ENCODE results near the gene FIG4. TPM values are rescaled to one million over a fixed set of nuclear protein-coding genes. Genes with fewer than 3 reads are reported as not detected.

Gene FIG4
- polyA plus RNA-seq, 3 donors, result 27.2 to 65.3 (median 53.7) TPM

DNA sequence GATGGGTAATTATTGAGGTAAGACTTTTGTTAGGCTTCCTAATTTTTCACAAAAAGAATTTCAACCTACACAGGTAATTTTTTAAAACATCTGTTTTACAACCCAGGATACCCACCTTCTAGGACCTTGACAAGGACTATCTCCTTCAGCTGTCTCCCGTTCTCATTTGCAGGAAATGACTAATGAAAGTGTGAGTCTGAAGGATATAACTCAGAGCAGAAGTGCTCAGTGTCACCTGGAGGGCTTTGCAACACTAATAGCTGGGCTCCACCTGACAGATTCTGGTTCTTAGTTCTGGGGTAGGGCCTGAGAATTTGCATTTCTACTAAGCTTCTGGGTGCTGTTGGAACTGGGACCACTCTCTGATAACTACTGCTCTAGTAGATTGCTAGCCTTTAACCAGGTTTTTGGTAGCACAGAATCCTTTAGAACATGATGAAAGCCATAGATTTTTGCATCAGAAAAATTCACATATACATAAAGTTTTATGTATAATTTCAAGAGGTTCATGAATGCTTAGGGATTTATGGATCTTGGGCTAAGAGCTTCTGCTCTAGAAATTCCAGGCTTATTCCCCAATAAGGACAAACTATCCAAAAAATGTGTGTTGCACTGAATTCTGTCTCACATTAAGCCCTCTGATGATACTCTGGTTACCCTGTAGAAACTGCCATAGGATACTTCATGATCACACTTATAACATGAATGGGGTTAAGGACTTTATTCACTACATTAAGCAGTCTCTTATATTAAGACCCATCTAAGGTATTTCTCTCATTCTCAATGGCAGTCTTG lies 30.4 kb upstream of the FIG4 start:
- Mint-ChIP-seq H3K9me3 (no peaks in the 10 kb centered on the region), H3K36me3 (peaks cover 7 to 10% of the 10 kb centered on the region in 2 donors), H3K27me3 (ENCODE audit: low read depth in 3 of 3) (no peaks in the 10 kb centered on the region), H3K27ac (no peak overlapping the region), H3K4me3 (no peak overlapping the region), H3K4me1 (no peaks in the 10 kb centered on the region)
- Histone ChIP-seq H3K9me3 (replicated peaks in 1 of 2; ENCODE audit: control insufficient read depth in 1 of 2, insufficient read depth in 1 of 2, low read length in 2 of 2) (no peaks in the 10 kb centered on the region), H4K20me1 (ENCODE audit: insufficient read depth, low read length) (no peaks in the 10 kb centered on the region), H3K36me3 (replicated peaks in 1 of 2; ENCODE audit: control insufficient read depth in 1 of 2, insufficient read depth in 2 of 2, low read length in 2 of 2) (no peaks in the 10 kb centered on the region), H3K27me3 (ENCODE audit: control insufficient read depth in 2 of 2, insufficient read depth in 2 of 2, low read length in 2 of 2) (no peaks in the 10 kb centered on the region), H3K79me2 (ENCODE audit: insufficient read depth, low read length) (no peaks in the 10 kb centered on the region), H3K27ac (ENCODE audit: low read depth in 1 of 2, low read length in 2 of 2) (no peak overlapping the region), H2AFZ (ENCODE audit: insufficient read depth, low read depth, low read length, poor library complexity, severe bottlenecking) (no peak overlapping the region), H3K4me3 (replicated peaks in 1 of 3; ENCODE audit: low read depth in 2 of 3, low read length in 3 of 3) (no peak overlapping the region), H3K4me2 (replicated peaks; ENCODE audit: extremely low read depth, low read length, poor library complexity, severe bottlenecking) (no peak overlapping the region), H3K4me1 (ENCODE audit: control insufficient read depth in 1 of 2, insufficient read depth in 2 of 2, low read length in 2 of 2) (no peaks in the 10 kb centered on the region), H3K9ac (ENCODE audit: insufficient read depth, low read length, poor library complexity, severe bottlenecking) (no peak overlapping the region)
- DNase-seq, result no peak
- no CpG with 5 or more reads among the region's 1 CpG for WGBS (ENCODE audit: insufficient coverage)
- TF ChIP-seq CTCF (IDR thresholded peaks at IDR 0.05), result no peak
- intact Hi-C loops (cut with micrococcal nuclease), result no loop called here

- Histone ChIP-seq H3K4me1 (ENCODE audit: control insufficient read depth in 1 of 2, insufficient read depth in 2 of 2, low read length in 2 of 2) (no peaks in the 10 kb centered on the region), H3K9me3 (replicated peaks in 1 of 2; ENCODE audit: control insufficient read depth in 1 of 2, insufficient read depth in 1 of 2, low read length in 2 of 2) (no peaks in the 10 kb centered on the region), H3K79me2 (ENCODE audit: insufficient read depth, low read length) (no peaks in the 10 kb centered on the region), H2AFZ (ENCODE audit: insufficient read depth, low read depth, low read length, poor library complexity, severe bottlenecking) (no peak overlapping the region), H3K27ac (ENCODE audit: low read depth in 1 of 2, low read length in 2 of 2) (no peak overlapping the region), H4K20me1 (ENCODE audit: insufficient read depth, low read length) (no peaks in the 10 kb centered on the region), H3K4me3 (replicated peaks in 1 of 3; ENCODE audit: low read depth in 2 of 3, low read length in 3 of 3) (no peak overlapping the region), H3K4me2 (replicated peaks; ENCODE audit: extremely low read depth, low read length, poor library complexity, severe bottlenecking) (no peak overlapping the region), H3K36me3 (replicated peaks in 1 of 2; ENCODE audit: control insufficient read depth in 1 of 2, insufficient read depth in 2 of 2, low read length in 2 of 2) (no peaks in the 10 kb centered on the region), H3K9ac (ENCODE audit: insufficient read depth, low read length, poor library complexity, severe bottlenecking) (no peak overlapping the region), H3K27me3 (ENCODE audit: control insufficient read depth in 2 of 2, insufficient read depth in 2 of 2, low read length in 2 of 2) (no peaks in the 10 kb centered on the region)
- H3K9me3 Mint-ChIP-seq, result no peaks in the 10 kb centered on the region
- no peak overlapping the region for H3K4me3 Mint-ChIP-seq
- no peaks in the 10 kb centered on the region for H3K27me3 Mint-ChIP-seq (ENCODE audit: low read depth in 3 of 3)
- peaks cover 4 to 7% of the 10 kb centered on the region in 2 donors for H3K36me3 Mint-ChIP-seq
- H3K4me1 Mint-ChIP-seq, result no peaks in the 10 kb centered on the region
- peak overlapping the region in 1 of 7 donors; percentile 54 for H3K27ac Mint-ChIP-seq
- WGBS (ENCODE audit: insufficient coverage), result 100% methylated on average over 2 of the region's 2 CpGs
- TF ChIP-seq CTCF (IDR thresholded peaks at IDR 0.05), result no peak
- intact Hi-C loops (cut with micrococcal nuclease), result no loop called here
- DNase-seq, result no peak
These were observed 28.9 kb upstream of the FIG4 start for GRCh38 chr6:109662192-109662591.
